Stimulated activated CD4-positive, alpha-beta T cell treated with anti-CD3 and anti-CD28 coated beads, Interleukin-15, amount 100 ng/mL, for 48 hours (primary cell): ENCODE measurements around the gene PADI4.
"Not testable (repeated sequence)": the region's sequence is repeated elsewhere in the genome, so short reads cannot be mapped to it uniquely, and the experiment has no call there.

Experiments used
- DNase-seq, 2 donors: peaks; one replicate each; pipeline ENCODE4 v3.0.0-alpha.2; 2020; ENCODE audit warnings: low read depth in 2 of 2

Gene PADI4

GRCh38 chr1:17314491-17314971, 6.5 kb downstream of the PADI4 start:
- DNase-seq, result no peak

- no peak for DNase-seq
These were observed 7.6 kb downstream of the PADI4 start for GRCh38 chr1:17315542-17316130.

- DNase-seq, result no peak
These were observed 8.7 kb downstream of the PADI4 start for GRCh38 chr1:17316704-17317103.

- DNase-seq, result no peak
These were observed 10.3 kb downstream of the PADI4 start for GRCh38 chr1:17318262-17318661.

- DNase-seq, result no peak
These were observed 11.8 kb downstream of the PADI4 start for GRCh38 chr1:17319561-17320350.

GRCh38 chr1:17321857-17322390, 13.9 kb downstream of the PADI4 start:
- not testable (repeated sequence) for DNase-seq

GRCh38 chr1:17328855-17329254, 20.9 kb downstream of the PADI4 start:
- no peak for DNase-seq

GRCh38 chr1:17329610-17330009, 21.6 kb downstream of the PADI4 start:
- DNase-seq, result no peak

- DNase-seq, result no peak
These were observed 22.9 kb downstream of the PADI4 start for GRCh38 chr1:17330856-17331255.

GRCh38 chr1:17333081-17333480, 25.1 kb downstream of the PADI4 start:
- no peak for DNase-seq

GRCh38 chr1:17335821-17336710, 28.1 kb downstream of the PADI4 start:
- DNase-seq, result peak; percentile 45 to 59

- DNase-seq, result no peak
These were observed 30.9 kb downstream of the PADI4 start for GRCh38 chr1:17338706-17339493.

- no peak for DNase-seq
These were observed 31.5 kb downstream of the PADI4 start for GRCh38 chr1:17339521-17339920.

GRCh38 chr1:17340358-17340757, 32.4 kb downstream of the PADI4 start:
- DNase-seq, result no peak

- no peak for DNase-seq
These were observed 34.0 kb downstream of the PADI4 start for GRCh38 chr1:17342014-17342441.

GRCh38 chr1:17345506-17345905, 37.5 kb downstream of the PADI4 start:
- not testable (repeated sequence) for DNase-seq

GRCh38 chr1:17346046-17346789, 38.2 kb downstream of the PADI4 start:
- no peak for DNase-seq

- DNase-seq, result no peak
These were observed 40.0 kb downstream of the PADI4 start for GRCh38 chr1:17347769-17348592.

GRCh38 chr1:17348593-17349234, 40.7 kb downstream of the PADI4 start:
- DNase-seq, result no peak
